ENCODE measurements around the gene RHOA. TPM values are rescaled to one million over a fixed set of nuclear protein-coding genes. Genes with fewer than 3 reads are reported as not detected.
"Not testable (repeated sequence)": the region's sequence is repeated elsewhere in the genome, so short reads cannot be mapped to it uniquely, and the experiment has no call there.

Gene RHOA
- total and polyA plus RNA-seq, 8 donors: 107 to 461 (median 357) TPM

DNA sequence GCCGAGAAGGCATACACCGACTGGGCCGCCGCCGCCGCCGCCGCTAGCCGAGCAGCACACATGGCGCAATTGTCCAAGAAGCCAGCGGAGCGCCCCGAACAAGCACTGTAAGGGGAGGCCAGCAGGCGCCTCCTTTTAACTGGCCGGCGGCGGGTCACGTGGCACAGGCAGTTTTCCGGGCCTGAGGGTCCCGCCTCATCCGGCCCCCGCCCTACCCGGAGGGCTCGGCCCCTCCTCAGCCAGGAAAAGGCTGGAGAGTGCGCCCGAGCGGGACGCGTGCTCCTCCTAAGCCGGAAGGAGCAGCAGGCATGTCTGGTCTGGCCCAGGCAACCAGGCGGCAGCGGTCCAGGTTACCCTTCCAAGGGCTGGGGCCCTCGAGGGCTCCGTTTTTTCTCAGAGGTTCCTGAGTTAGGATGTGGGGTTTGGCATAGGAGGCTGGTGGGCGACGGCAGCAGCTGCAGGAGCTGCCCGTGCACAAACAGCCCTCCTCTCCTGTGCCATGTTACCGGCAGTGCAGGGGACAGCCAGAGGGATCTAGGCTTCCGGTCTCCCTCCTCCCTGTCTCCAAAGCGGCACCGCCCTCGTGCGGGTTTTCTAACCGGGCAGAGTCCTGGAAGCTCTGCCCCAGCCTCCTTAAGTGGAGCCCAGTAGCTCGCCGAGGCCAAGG lies 53.4 kb downstream of the RHOA start, which contains the start of gene GPX1:
Gene GPX1 (minus strand): TSS at position 137 of the 667 bp plus-strand sequence. CDS start 75 bp downstream, at position 62.
- H3K4me3 ChIP-seq: peak within 1 kb of the TSS; percentile 66 to 81 (median 73)
- H3K27ac ChIP-seq: peak within 1 kb of the TSS; percentile 88 to 98 (median 89)
- H3K36me3 ChIP-seq: peaks cover 37 to 62% (median 59%) of the 10 kb centered on the region in 4 donors
- peak; percentile 94 to 98 for DNase-seq
- intact Hi-C loops (cut with DNase I; ENCODE audit: low total_unique reads): loop anchor here (10.0 kb wide), 1 partner anchor 86 kb away; no protein-coding TSS in a partner anchor
- 0 to 2% (median 1%) methylated on average over 23 to 45 of the region's 46 CpGs for WGBS, 5 donors
- TF ChIP-seq POLR2AphosphoS5 (IDR thresholded peaks at IDR 0.05) (peak; percentile 87 to 98 (median 97)), POLR2A (IDR thresholded peaks at IDR 0.05) (peak in 2 of 4 donors; percentile 56 to 71), EP300 (IDR thresholded peaks at IDR 0.05) (no peak)
- TF ChIP-seq, protein P1, sequence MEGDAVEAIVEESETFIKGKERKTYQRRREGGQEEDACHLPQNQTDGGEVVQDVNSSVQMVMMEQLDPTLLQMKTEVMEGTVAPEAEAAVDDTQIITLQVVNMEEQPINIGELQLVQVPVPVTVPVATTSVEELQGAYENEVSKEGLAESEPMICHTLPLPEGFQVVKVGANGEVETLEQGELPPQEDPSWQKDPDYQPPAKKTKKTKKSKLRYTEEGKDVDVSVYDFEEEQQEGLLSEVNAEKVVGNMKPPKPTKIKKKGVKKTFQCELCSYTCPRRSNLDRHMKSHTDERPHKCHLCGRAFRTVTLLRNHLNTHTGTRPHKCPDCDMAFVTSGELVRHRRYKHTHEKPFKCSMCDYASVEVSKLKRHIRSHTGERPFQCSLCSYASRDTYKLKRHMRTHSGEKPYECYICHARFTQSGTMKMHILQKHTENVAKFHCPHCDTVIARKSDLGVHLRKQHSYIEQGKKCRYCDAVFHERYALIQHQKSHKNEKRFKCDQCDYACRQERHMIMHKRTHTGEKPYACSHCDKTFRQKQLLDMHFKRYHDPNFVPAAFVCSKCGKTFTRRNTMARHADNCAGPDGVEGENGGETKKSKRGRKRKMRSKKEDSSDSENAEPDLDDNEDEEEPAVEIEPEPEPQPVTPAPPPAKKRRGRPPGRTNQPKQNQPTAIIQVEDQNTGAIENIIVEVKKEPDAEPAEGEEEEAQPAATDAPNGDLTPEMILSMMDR (IDR thresholded peaks at IDR 0.05): peak in 1 of 7 experiments; percentile 15
- no peaks in the 10 kb centered on the region for H3K9me3 ChIP-seq
- H3K27me3 ChIP-seq: no peaks in the 10 kb centered on the region
- peaks cover 20 to 45% (median 42%) of the 10 kb centered on the region in 4 donors for H3K4me1 ChIP-seq

DNA sequence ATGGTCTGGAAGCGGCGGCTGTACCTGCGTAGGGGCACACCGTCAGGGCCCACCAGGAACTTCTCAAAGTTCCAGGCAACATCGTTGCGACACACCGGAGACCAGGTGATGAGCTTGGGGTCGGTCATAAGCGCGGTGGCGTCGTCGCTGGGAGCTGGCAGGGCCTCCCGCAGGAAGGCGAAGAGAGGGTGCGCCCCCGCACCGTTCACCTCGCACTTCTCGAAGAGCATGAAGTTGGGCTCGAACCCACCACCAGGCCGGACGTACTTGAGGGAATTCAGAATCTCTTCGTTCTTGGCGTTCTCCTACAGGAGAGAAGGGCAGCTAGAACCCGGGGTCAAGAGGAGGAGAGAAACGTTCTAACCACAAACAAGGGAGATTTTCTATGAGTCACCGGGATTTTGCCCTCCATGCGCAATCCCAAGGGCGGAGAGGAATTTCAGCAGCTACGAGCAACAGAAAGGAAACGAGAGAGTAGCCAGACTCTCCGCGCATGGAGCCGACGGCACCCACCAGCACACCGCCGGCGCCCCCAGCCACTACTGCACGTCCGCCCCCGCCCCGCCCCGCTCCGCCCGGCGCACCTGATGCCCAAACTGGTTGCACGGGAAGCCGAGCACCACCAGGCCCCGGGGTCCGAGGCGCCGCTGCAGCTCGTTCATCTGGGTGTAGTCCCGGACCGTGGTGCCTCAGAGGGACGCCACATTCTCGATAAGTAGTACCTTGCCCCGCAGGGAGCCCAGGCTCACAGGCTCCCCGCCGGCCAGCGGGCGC lies 54.1 kb downstream of the RHOA start:
- not testable (repeated sequence) for H3K9me3 ChIP-seq, H3K27me3 ChIP-seq
- Histone ChIP-seq H3K4me3 (peak overlapping the region; percentile 66 to 81 (median 73)), H3K27ac (peak overlapping the region; percentile 88 to 98 (median 89)), H3K36me3 (peaks cover 30 to 54% (median 52%) of the 10 kb centered on the region in 4 donors), H3K4me1 (peaks cover 20 to 44% (median 42%) of the 10 kb centered on the region in 4 donors)
- intact Hi-C loops (cut with DNase I; ENCODE audit: low total_unique reads): loop anchor here (10.0 kb wide), 1 partner anchor 87 kb away; no protein-coding TSS in a partner anchor
- DNase-seq: peak; percentile 49 to 78
- 1 to 5% (median 4%) methylated on average over 31 to 63 of the region's 63 CpGs for WGBS, 5 donors

DNA sequence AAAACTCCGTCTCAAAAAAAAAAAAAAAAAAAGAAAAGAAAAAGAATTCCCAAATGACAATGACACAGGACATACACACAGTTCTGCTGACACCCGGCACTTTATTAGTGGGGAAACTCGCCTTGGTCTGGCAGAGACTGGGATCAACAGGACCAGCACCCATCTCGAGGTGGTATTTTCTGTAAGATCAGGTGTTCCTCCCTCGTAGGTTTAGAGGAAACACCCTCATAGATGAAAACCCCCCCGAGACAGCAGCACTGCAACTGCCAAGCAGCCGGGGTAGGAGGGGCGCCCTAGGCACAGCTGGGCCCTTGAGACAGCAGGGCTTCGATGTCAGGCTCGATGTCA lies 54.7 kb downstream of the RHOA start:
- peak overlapping the region; percentile 66 to 81 (median 73) for H3K4me3 ChIP-seq
- peaks cover 20 to 50% (median 44%) of the 10 kb centered on the region in 4 donors for H3K4me1 ChIP-seq
- not testable (repeated sequence) for H3K9me3 ChIP-seq, H3K27me3 ChIP-seq, DNase-seq
- peak overlapping the region; percentile 88 to 98 (median 89) for H3K27ac ChIP-seq
- intact Hi-C loops (cut with DNase I; ENCODE audit: low total_unique reads): loop anchor here (10.0 kb wide), 1 partner anchor 88 kb away; no protein-coding TSS in a partner anchor
- H3K36me3 ChIP-seq: peaks cover 25 to 49% (median 46%) of the 10 kb centered on the region in 4 donors
- 21 to 42% (median 37%) methylated on average over 9 to 10 of the region's 10 CpGs for WGBS, 5 donors

DNA sequence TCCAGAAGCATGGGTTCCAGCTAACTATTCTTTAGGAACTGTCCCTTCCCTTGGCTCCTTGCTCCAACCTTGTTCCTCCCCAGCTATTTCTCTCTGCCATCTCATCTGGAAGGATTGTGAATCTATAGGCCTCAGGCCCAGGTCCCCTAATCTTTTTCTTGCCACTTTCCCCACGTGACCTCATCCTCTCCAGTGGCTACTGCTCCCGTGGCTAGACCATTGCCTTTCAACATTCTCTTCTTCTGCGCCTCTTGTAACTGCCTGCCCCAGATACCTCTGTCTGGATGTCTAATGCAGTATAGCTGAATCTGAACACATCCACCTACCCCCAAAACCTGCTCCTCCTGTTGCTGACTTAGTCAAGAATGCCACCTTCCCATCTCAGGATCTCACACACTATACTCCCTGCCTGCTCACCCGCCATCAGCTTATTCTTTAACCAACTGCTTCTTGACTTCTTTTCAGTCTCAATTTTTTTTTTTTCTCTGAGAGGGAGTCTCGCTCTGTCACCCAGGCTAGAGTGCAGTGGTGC lies 58.8 kb downstream of the RHOA start:
- Histone ChIP-seq H3K36me3 (peaks cover 0 to 18% (median 15%) of the 10 kb centered on the region in 4 donors), H3K27me3 (no peaks in the 10 kb centered on the region), H3K4me3 (no peak overlapping the region), H3K4me1 (peaks cover 16 to 52% (median 45%) of the 10 kb centered on the region in 4 donors), H3K27ac (peak overlapping the region; percentile 5 to 87 (median 71)), H3K9me3 (no peaks in the 10 kb centered on the region)
- DNase-seq: no peak
- 81 to 91% (median 88%) methylated on average over 5 of the region's 5 CpGs for WGBS, 5 donors
- intact Hi-C loops (cut with DNase I; ENCODE audit: low total_unique reads): loop anchor here (10.0 kb wide), 1 partner anchor 92 kb away; no protein-coding TSS in a partner anchor
- TF ChIP-seq POLR2AphosphoS5 (IDR thresholded peaks at IDR 0.05): no peak
- TF ChIP-seq, protein P1 (IDR thresholded peaks at IDR 0.05): no peak
- no peak for TF ChIP-seq EP300 (IDR thresholded peaks at IDR 0.05)
- no peak for TF ChIP-seq POLR2A (IDR thresholded peaks at IDR 0.05)

DNA sequence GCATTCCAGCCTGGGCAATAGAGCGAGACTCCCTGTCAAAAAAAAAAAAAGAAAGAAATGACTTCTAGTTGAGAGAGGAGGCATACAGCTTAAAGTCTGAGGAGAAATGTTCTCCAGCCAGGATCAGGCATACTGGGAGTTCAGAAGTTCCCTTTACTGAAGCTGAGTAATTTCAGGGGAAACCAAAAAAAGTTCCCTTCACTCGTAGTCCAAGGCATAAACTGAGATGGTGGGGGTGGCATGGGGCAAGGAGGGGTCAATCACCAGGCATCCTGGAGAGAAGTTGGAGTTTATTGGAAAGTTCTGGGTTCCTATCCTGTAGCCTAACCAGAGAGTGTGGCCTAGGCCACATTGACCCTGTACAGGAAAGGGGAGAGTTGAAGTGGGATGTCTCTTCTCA lies 59.5 kb downstream of the RHOA start:
- intact Hi-C loops (cut with DNase I; ENCODE audit: low total_unique reads): loop anchor here (10.0 kb wide), 1 partner anchor 93 kb away; no protein-coding TSS in a partner anchor
- no peak for DNase-seq
- Histone ChIP-seq H3K36me3 (peaks cover 0 to 18% (median 15%) of the 10 kb centered on the region in 4 donors), H3K27ac (peak overlapping the region; percentile 44 to 87 (median 71)), H3K4me3 (no peak overlapping the region), H3K9me3 (no peaks in the 10 kb centered on the region), H3K27me3 (no peaks in the 10 kb centered on the region), H3K4me1 (peaks cover 15 to 50% (median 42%) of the 10 kb centered on the region in 4 donors)
- TF ChIP-seq POLR2A (IDR thresholded peaks at IDR 0.05) (no peak), POLR2AphosphoS5 (IDR thresholded peaks at IDR 0.05) (no peak)
- WGBS, 5 donors: 72 to 90% (median 83%) methylated on average over 2 of the region's 2 CpGs
